HL-60 (cell line): Measurements from ENCODE around the gene ADAMTS12.

Experiments
- DNase-seq, 2 experiments: peaks; one replicate each; pipeline ENCODE4 v3.0.0-alpha.2; 2010 to 2020; ENCODE audit warnings: low read depth in 1 of 2, low spot score in 1 of 2
- H3K27ac ChIP-seq: fragments of 250-450 bp; sonication (Bioruptor Pico); replicated peaks from 2 replicates; pipeline ENCODE4 v1.5.1; 2020; ENCODE audit warnings: mild to moderate bottlenecking, moderate library complexity
- H3K27me3 ChIP-seq: fragments of 250-450 bp; sonication (Bioruptor Pico); 2 replicates; pipeline ENCODE4 v1.5.1; 2021; ENCODE audit warnings: mild to moderate bottlenecking, moderate library complexity; ENCODE audit not compliant: insufficient read depth, poor library complexity, severe bottlenecking
- H3K4me3 ChIP-seq: replicated peaks from 2 replicates; pipeline ENCODE4 v1.5.1; 2011; ENCODE audit warnings: mild to moderate bottlenecking, control low read depth, low read length; ENCODE audit not compliant: insufficient read depth
- CTCF ChIP-seq: IDR thresholded peaks from one replicate; pipeline ENCODE4 v1.5.1; 2011; ENCODE audit warnings: low read length, control low read depth, inconsistent platforms; ENCODE audit not compliant: insufficient read depth
- GABPA ChIP-seq: IDR thresholded peaks from 2 replicates; pipeline ENCODE4 v1.6.1; 2012; ENCODE audit warnings: low read depth
- POLR2AphosphoS5 ChIP-seq: IDR thresholded peaks from 2 replicates; pipeline ENCODE4 v1.6.1; 2012; ENCODE audit warnings: low read depth
- REST ChIP-seq: IDR thresholded peaks from 2 replicates; pipeline ENCODE4 v1.6.1; 2012; ENCODE audit warnings: low read depth; ENCODE audit not compliant: insufficient replicate concordance
- SPI1 ChIP-seq: IDR thresholded peaks from 2 replicates; pipeline ENCODE4 v1.6.1; 2012; ENCODE audit warnings: low read depth, mild to moderate bottlenecking, borderline replicate concordance

Gene ADAMTS12

GRCh38 chr5:33905381-33905780 lies 13.6 kb upstream of the ADAMTS12 start:
- H3K4me3 ChIP-seq: no peak overlapping the region
- DNase-seq: no peak
- H3K27ac ChIP-seq: no peak overlapping the region
- TF ChIP-seq CTCF (no peak), REST (no peak), GABPA (no peak), SPI1 (no peak), POLR2AphosphoS5 (no peak)
- no peaks in the 10 kb centered on the region for H3K27me3 ChIP-seq

DNA sequence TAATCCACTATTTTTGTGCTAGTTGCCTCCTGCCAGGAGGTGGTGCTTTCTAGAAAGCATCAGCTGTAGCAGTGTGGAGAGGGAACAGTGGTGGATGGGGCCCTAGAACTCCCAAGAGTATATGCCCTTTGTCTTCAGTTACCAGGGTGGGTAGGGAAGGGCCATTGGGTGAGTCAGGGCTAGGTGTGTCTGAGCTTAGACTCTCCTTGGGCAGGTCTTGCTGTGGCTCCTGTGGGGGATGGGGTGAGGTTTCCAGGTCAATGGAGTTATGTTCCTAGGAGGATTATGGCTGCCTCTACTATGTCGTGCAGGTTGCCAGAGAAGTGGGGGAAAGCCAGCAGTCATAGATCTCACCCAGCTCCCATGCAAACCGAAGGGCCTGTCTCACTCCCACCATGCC lies 11.3 kb upstream of the ADAMTS12 start:
- no peak for DNase-seq
- H3K27me3 ChIP-seq: no peaks in the 10 kb centered on the region
- no peak overlapping the region for H3K27ac ChIP-seq
- H3K4me3 ChIP-seq: no peak overlapping the region
- no peak for TF ChIP-seq REST
- TF ChIP-seq GABPA: no peak
- no peak for TF ChIP-seq SPI1
- TF ChIP-seq POLR2AphosphoS5: no peak
- TF ChIP-seq CTCF: no peak

DNA sequence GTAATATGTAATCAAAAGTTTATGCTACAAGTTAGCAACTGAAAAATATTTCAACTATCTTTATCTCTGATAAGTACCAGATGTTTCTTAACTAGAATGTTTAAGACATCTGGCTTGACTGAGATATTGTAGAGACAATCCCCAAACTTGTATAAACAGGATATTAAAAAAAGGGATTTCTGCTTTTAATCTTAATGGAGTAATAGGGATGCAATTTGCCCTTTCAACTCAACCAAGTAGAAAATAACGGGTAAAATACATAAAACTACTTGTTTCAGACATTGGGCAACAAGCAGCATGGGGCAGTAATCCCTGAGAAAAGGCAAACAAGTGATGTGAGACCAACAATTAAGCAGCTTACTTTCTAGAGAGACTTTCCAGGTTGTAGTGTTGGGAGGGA lies 9.4 kb upstream of the ADAMTS12 start:
- H3K4me3 ChIP-seq: no peak overlapping the region
- H3K27ac ChIP-seq: no peak overlapping the region
- no peak for DNase-seq
- H3K27me3 ChIP-seq: no peaks in the 10 kb centered on the region
- no peak for TF ChIP-seq GABPA
- TF ChIP-seq SPI1: no peak

DNA sequence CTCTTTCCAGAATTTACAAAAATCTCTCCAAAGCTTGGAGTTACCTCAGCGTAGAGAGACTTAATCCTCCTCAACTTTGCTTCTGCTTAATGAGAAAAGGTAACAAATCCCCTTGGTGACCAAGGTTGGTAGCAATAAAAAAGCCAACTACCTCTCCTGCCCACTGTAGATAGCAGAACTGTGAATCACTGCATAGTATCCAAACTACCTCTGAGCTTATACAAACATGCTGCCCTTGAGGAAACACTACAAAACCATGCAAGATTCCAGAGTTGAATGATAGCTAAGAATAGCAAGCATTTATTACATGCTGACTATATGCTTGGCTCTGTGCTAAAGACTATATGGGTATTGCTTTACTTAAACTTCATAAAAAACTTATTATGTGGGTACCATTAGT lies 2.8 kb upstream of the ADAMTS12 start:
- no peak for DNase-seq
- no peak for TF ChIP-seq CTCF
- TF ChIP-seq SPI1: no peak
- TF ChIP-seq POLR2AphosphoS5: no peak
- no peak for TF ChIP-seq REST
- TF ChIP-seq GABPA: no peak
- Histone ChIP-seq H3K27ac (no peak overlapping the region), H3K4me3 (no peak overlapping the region), H3K27me3 (peaks cover 29% of the 10 kb centered on the region)
